IMR-90 (cell line): Measurements from ENCODE around the gene ARAP1. TPM values are rescaled to one million over a fixed set of nuclear protein-coding genes. Genes with fewer than 3 reads are reported as not detected.

Source experiments
- ATAC-seq: fragments of 200-7000 bp; cut with Tn5 transposase; 2 replicates; pipeline ENCODE4 v1.9.1; 2020; ENCODE audit warnings: low read depth, mild to moderate bottlenecking, moderate library complexity
- BruUV-seq: library from RNA; stranded (reverse); fragments of 400-500 nt; replicated peaks from 2 replicates; lab custom pipeline; 2021; lab: Mats Ljungman, UMichigan
- CTCF ChIA-PET: fragments of 300-600 bp; formaldehyde crosslinking; extraction: SDS; loops from one replicate; lab custom pipeline; 2021; ENCODE audit warnings: antibody characterized with exemption; lab: Yijun Ruan, JAX
- POLR2A ChIA-PET: fragments of 300-600 bp; sonication (Branson Sonifier 250); formaldehyde crosslinking; loops from one replicate; lab custom pipeline; 2022; ENCODE audit warnings: antibody characterized with exemption; ENCODE audit not compliant: unreplicated experiment; lab: Charles Lee
- DNase-seq: peaks from one replicate; pipeline ENCODE4 v3.0.0; 2013
- H2AFZ ChIP-seq: replicated peaks from 2 replicates; pipeline ENCODE3; 2013; ENCODE audit warnings: low read length, mild to moderate bottlenecking; ENCODE audit not compliant: poor library complexity
- H2AK5ac ChIP-seq: 2 replicates; pipeline ENCODE4 v1.6.1; 2013; ENCODE audit warnings: low read depth, low read length, inconsistent platforms
- H2AK9ac ChIP-seq: replicated peaks from 2 replicates; pipeline ENCODE3; 2013; ENCODE audit warnings: mild to moderate bottlenecking, low read depth, low read length, moderate library complexity; ENCODE audit not compliant: poor library complexity
- H2BK120ac ChIP-seq: 2 replicates; pipeline ENCODE4 v1.6.1; 2013; ENCODE audit warnings: low read depth, low read length, inconsistent platforms
- H2BK15ac ChIP-seq: 3 replicates; pipeline ENCODE4 v1.6.1; 2013; ENCODE audit warnings: low read depth, low read length, inconsistent platforms
- H2BK20ac ChIP-seq: 2 replicates; pipeline ENCODE4 v1.6.1; 2013; ENCODE audit warnings: low read depth, mild to moderate bottlenecking, inconsistent platforms, low read length, moderate library complexity
- H2BK5ac ChIP-seq: 2 replicates; pipeline ENCODE4 v1.6.1; 2013; ENCODE audit warnings: mild to moderate bottlenecking, low read depth, low read length, inconsistent platforms; ENCODE audit not compliant: poor library complexity, severe bottlenecking
- H3K14ac ChIP-seq: replicated peaks from 2 replicates; pipeline ENCODE4 v1.6.1; 2013; ENCODE audit warnings: low read depth, low read length, inconsistent platforms
- H3K18ac ChIP-seq: 2 replicates; pipeline ENCODE4 v1.6.1; 2013; ENCODE audit warnings: low read depth, low read length, control low read depth
- H3K23ac ChIP-seq: 2 replicates; pipeline ENCODE4 v1.6.1; 2013; ENCODE audit warnings: low read depth, low read length, inconsistent platforms
- H3K27ac ChIP-seq: 2 replicates; pipeline ENCODE4 v1.5.1; 2013; ENCODE audit warnings: mild to moderate bottlenecking, control low read depth, low read length; ENCODE audit not compliant: insufficient read depth
- H3K27me3 ChIP-seq: 2 replicates; pipeline ENCODE4 v1.6.1; 2013; ENCODE audit warnings: low read length; ENCODE audit not compliant: control insufficient read depth, insufficient read depth
- H3K36me3 ChIP-seq: 2 replicates; pipeline ENCODE4 v1.6.1; 2013; ENCODE audit warnings: low read length, mixed read lengths; ENCODE audit not compliant: control insufficient read depth, insufficient read depth
- H3K4ac ChIP-seq: 2 replicates; pipeline ENCODE4 v1.6.1; 2013; ENCODE audit warnings: low read depth, low read length, inconsistent platforms
- H3K4me1 ChIP-seq: 2 replicates; pipeline ENCODE4 v1.6.1; 2013; ENCODE audit warnings: low read length, mixed read lengths; ENCODE audit not compliant: control insufficient read depth, insufficient read depth
- H3K4me2 ChIP-seq: 2 replicates; pipeline ENCODE4 v1.6.1; 2013; ENCODE audit warnings: low read depth, mild to moderate bottlenecking, control low read depth, low read length, moderate library complexity
- H3K4me3 ChIP-seq: 2 replicates; pipeline ENCODE4 v1.5.1; 2013; ENCODE audit warnings: low read depth, mild to moderate bottlenecking, control low read depth, low read length, moderate library complexity; ENCODE audit not compliant: insufficient read depth
- H3K56ac ChIP-seq: 2 replicates; pipeline ENCODE4 v1.6.1; 2013; ENCODE audit warnings: low read length, inconsistent platforms; ENCODE audit not compliant: insufficient read depth; ENCODE audit errors: extremely low read depth
- H3K79me1 ChIP-seq, 2 experiments: 2 replicates each; pipeline ENCODE4 v1.6.1; 2013; ENCODE audit warnings: low read length in 2 of 2, inconsistent platforms in 1 of 2, low read depth in 1 of 2
- H3K9ac ChIP-seq: 2 replicates; pipeline ENCODE4 v1.6.1; 2013; ENCODE audit warnings: low read depth, low read length, control low read depth
- H3K9me1 ChIP-seq: 2 replicates; pipeline ENCODE4 v1.6.1; 2013; ENCODE audit warnings: low read length, inconsistent platforms; ENCODE audit not compliant: insufficient read depth
- H3K9me3 ChIP-seq: 2 replicates; pipeline ENCODE4 v1.6.1; 2013; ENCODE audit warnings: low read length; ENCODE audit not compliant: control insufficient read depth, insufficient read depth
- H4K20me1 ChIP-seq: 2 replicates; pipeline ENCODE4 v1.6.1; 2013; ENCODE audit warnings: low read length, inconsistent platforms; ENCODE audit not compliant: insufficient read depth
- H4K5ac ChIP-seq: 2 replicates; pipeline ENCODE4 v1.6.1; 2013; ENCODE audit warnings: mild to moderate bottlenecking, low read depth, low read length, control low read depth
- H4K8ac ChIP-seq, 2 experiments: 2 replicates each; pipeline ENCODE4 v1.6.1; 2013; ENCODE audit warnings: low read depth in 2 of 2, low read length in 2 of 2, control low read depth in 1 of 2, inconsistent platforms in 1 of 2
- H4K91ac ChIP-seq: 2 replicates; pipeline ENCODE4 v1.6.1; 2013; ENCODE audit warnings: low read depth, low read length, inconsistent platforms; ENCODE audit not compliant: insufficient read depth
- BHLHE40 ChIP-seq: fragments of 150-350 bp; IDR thresholded peaks from 2 replicates; pipeline ENCODE4 v1.6.1; 2016; ENCODE audit warnings: mild to moderate bottlenecking, low read depth, low read length
- CEBPB ChIP-seq: IDR thresholded peaks from 2 replicates; pipeline ENCODE4 v1.6.1; 2012; ENCODE audit warnings: low read depth, low read length, improper control_type of control experiment
- ELK1 ChIP-seq: fragments of 150-350 bp; IDR thresholded peaks from 2 replicates; pipeline ENCODE4 v1.6.1; 2016; ENCODE audit warnings: low read depth, mild to moderate bottlenecking, low read length, moderate library complexity, borderline replicate concordance
- MAZ ChIP-seq: IDR thresholded peaks from 2 replicates; pipeline ENCODE4 v1.6.1; 2012; ENCODE audit warnings: low read depth, mild to moderate bottlenecking, low read length, improper control_type of control experiment, moderate library complexity, borderline replicate concordance
- MXI1 ChIP-seq: IDR thresholded peaks from 2 replicates; pipeline ENCODE4 v1.6.1; 2012; ENCODE audit warnings: low read depth, mild to moderate bottlenecking, low read length, moderate library complexity, borderline replicate concordance
- POLR2A ChIP-seq: IDR thresholded peaks from 2 replicates; pipeline ENCODE4 v1.6.1; 2012; ENCODE audit warnings: mild to moderate bottlenecking, low read depth, low read length
- RAD21 ChIP-seq: IDR thresholded peaks from 2 replicates; pipeline ENCODE4 v1.6.1; 2012; ENCODE audit warnings: low read length, improper control_type of control experiment
- USF2 ChIP-seq: fragments of 150-350 bp; IDR thresholded peaks from 2 replicates; pipeline ENCODE4 v1.6.1; 2017; ENCODE audit warnings: mild to moderate bottlenecking, antibody characterized with exemption, low read length, low read depth
- WGBS, 2 experiments: methylation state at CpG; one replicate each; pipeline versions ENCODE4 v1.1.5 to v1.1.7; 2013; ENCODE audit warnings: missing lambda C conversion rate in 2 of 2; ENCODE audit not compliant: insufficient read length in 1 of 2; ENCODE audit errors: extremely low coverage in 2 of 2; 5-methylcytosine and 5-hydroxymethylcytosine counted together
- dilution Hi-C: fragments of 300-500 bp; cut with HindIII; formaldehyde crosslinking; loops from one replicate; pipeline ENCODE4 v1.14.3; 2018; ENCODE audit warnings: low sequenced_read_pairs; ENCODE audit not compliant: unreplicated experiment
- in situ Hi-C: fragments of 300-500 bp; cut with MboI; formaldehyde crosslinking; loops from 3 replicates; pipeline ENCODE4 v1.14.3; 2019; ENCODE audit warnings: low sequenced_read_pairs, inconsistent platforms, mixed read lengths
- intact Hi-C: fragments of 100-400 bp; cut with micrococcal nuclease; formaldehyde crosslinking; loops from 2 replicates; pipeline ENCODE4 v1.10.0; 2022
- polyA plus RNA-seq, 3 experiments: library from polyadenylated mRNA; depleted of rRNA; stranded (reverse); fragments of >200 nt; gene quantifications; 2 replicates each; pipeline ENCODE4 v1.2.3, GENCODE V29; 2012; ENCODE audit warnings: low replicate concordance in 1 of 3
- total RNA-seq: library from RNA; depleted of rRNA; stranded (reverse); fragments of >200 nt; gene quantifications from 2 replicates; pipeline ENCODE4 v1.2.3, GENCODE V29; 2012

Gene ARAP1
- total and polyA plus RNA-seq, 2 of the 4 experiments (the other 2 are of a cell fraction), result 37.6 to 63.1 TPM

GRCh38 chr11:72741429-72741833, 10.8 kb downstream of the ARAP1 start:
- CTCF ChIA-PET, result no interaction called here

More at GRCh38 chr11:72741429-72741833, 10.8 kb downstream of the ARAP1 start:
- Histone ChIP-seq H3K27me3 (no peaks in the 10 kb centered on the region), H2AK5ac (0 out of 2 replicates have a peak overlapping the region, but pooled peaks have one; percentile 54), H3K9ac (no peak overlapping the region), H3K56ac (no peak overlapping the region), H2BK120ac (no peak overlapping the region; the same call in 1 of the 2 replicates), H2AK9ac (peak overlapping the region; percentile 70), H4K8ac (no peak overlapping the region), H3K27ac (no peak overlapping the region), H4K5ac (no peak overlapping the region), H3K4me3 (no peak overlapping the region), H2BK15ac (no peak overlapping the region), H3K36me3 (no peaks in the 10 kb centered on the region), H3K18ac (no peak overlapping the region), H2BK20ac (no peak overlapping the region), H3K23ac (peak overlapping the region; percentile 20; the same call in 1 of the 2 replicates), H3K9me1 (peaks cover 42% of the 10 kb centered on the region), H3K14ac (0 out of 2 replicates have a peak overlapping the region, but pooled peaks have one; percentile 45), H3K4me1 (peaks cover 29% of the 10 kb centered on the region), H3K79me1 (peaks cover 41 to 86% of the 10 kb centered on the region in 2 experiments), H3K9me3 (no peaks in the 10 kb centered on the region), H4K20me1 (peaks cover 27% of the 10 kb centered on the region), H2BK5ac (no peak overlapping the region), H2AFZ (peak overlapping the region; percentile 37), H3K4me2 (no peak overlapping the region), H3K4ac (peak overlapping the region; percentile 23), H4K91ac (no peak overlapping the region)
- no peak for TF ChIP-seq BHLHE40
- no peak for TF ChIP-seq POLR2A
- no peak for TF ChIP-seq USF2
- 0 out of 2 replicates have a peak, but pooled peaks have one; percentile 33 for TF ChIP-seq MAZ
- no peak for TF ChIP-seq CEBPB
- TF ChIP-seq RAD21, result no peak
- no peak for TF ChIP-seq ELK1
- TF ChIP-seq MXI1, result no peak
- BruUV-seq, result no TSS peak
- POLR2A ChIA-PET, result no interaction called here
- DNase-seq, result no peak
- in situ Hi-C loops, result no loop called here
- no peak for ATAC-seq
- WGBS, 2 experiments, result 57% methylated on average over 3 of the region's 8 CpGs; no CpG with 5 or more reads in 1 of the 2 experiments
- dilution Hi-C loops, result no loop called here
- intact Hi-C loops, result no loop called here
